T-helper 2 cell (primary cell): ENCODE data around the gene OR51B2.
"Not testable (repeated sequence)": the region's sequence is repeated elsewhere in the genome, so short reads cannot be mapped to it uniquely, and the experiment has no call there.

Source experiments
- DNase-seq, 5 experiments: peaks; one replicate each; pipeline versions ENCODE4 v3.0.0 to v3.0.0-alpha.2; 2012 to 2022
- total RNA-seq, 2 donors: gene quantifications; one replicate each; lab custom pipeline; 2026; lab: John Stamatoyannopoulos, UW

Gene OR51B2, protein sequence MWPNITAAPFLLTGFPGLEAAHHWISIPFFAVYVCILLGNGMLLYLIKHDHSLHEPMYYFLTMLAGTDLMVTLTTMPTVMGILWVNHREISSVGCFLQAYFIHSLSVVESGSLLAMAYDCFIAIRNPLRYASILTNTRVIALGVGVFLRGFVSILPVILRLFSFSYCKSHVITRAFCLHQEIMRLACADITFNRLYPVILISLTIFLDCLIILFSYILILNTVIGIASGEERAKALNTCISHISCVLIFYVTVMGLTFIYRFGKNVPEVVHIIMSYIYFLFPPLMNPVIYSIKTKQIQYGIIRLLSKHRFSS
- 0 reads per million in 2 donors for total RNA-seq

DNA sequence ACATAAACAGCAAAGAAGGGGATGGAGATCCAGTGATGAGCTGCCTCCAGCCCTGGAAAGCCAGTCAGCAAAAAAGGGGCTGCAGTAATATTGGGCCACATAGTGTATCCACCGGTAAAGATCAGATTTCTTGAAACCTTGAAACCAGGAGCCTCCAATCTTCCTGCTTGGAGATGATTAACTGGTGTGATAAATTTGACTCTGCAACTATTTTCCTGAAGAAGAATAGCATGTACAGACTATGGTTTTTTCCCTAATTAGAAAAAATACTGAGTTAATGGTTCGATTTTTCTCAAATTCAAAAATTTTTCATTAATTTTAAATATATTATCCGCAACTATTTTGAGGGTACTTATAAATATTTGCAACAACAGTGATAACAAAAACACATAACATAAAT lies at the start of gene OR51B2:
OR51B2 (minus strand) TSS at position 101 of the 400 bp plus-strand sequence; CDS start at position 101, 0 bp downstream.
- DNase-seq: no peak

GRCh38 chr11:5369789-5370188 lies 45.7 kb upstream of the OR51B2 start:
- DNase-seq: no peak

DNA sequence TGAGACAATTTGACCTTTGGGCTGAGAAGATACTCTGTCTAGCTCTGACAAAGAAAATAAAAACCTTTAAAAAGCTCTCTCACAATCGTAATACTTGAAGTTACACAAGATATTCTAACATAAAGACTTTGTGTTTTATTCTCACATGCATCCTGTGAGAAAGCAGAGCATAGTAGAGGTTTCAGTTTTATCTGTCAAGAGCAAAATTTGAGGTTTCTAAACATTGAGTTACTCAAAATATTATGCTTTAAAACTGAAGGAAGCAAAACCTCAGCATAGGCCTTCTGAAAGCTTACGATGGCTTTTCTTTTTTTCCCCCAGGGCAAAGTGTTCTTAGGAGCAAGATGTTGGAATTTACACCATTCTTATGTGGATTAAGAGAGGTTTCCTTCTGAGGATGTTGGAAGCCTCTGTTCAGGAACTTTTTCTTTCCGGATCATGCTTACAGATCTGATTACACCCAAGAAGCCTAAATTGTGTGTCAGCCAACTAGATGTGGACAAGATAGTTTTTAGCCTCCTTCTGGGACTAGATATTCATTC lies 44.5 kb upstream of the OR51B2 start:
- no peak for DNase-seq

DNA sequence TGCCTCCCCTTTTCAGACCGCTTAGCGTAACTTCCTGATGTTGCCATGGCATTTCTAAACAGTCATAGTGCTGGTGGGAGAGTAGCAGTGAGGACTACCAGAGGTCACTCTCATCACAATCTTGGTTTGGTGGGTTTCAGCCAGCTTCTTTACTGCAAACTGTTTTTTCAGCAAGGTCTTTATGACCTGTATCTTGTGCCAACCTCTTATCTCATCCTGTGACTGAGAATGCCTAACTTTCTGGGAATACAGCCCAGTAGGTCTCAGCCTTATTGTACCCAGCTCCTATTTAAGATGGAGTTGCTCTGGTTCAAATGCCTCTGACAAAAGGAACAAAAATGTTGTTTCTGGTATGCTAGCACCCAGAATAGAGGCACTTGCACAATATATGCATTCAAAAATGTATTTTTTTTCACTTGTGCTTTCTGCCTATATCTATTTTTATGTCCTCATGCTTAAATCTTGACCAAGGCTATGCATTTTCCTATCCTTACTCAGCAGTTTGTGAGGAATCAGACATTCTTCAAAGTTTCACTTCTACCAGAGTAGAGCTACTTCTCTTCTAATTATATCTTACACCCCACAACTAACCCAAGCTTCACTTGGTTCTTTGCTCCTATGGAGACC lies 43.5 kb upstream of the OR51B2 start:
- DNase-seq: no peak

- DNase-seq: no peak
These were observed 42.8 kb upstream of the OR51B2 start for GRCh38 chr11:5366856-5367255.

GRCh38 chr11:5366365-5366764 lies 42.3 kb upstream of the OR51B2 start:
- DNase-seq: not testable (repeated sequence)

DNA sequence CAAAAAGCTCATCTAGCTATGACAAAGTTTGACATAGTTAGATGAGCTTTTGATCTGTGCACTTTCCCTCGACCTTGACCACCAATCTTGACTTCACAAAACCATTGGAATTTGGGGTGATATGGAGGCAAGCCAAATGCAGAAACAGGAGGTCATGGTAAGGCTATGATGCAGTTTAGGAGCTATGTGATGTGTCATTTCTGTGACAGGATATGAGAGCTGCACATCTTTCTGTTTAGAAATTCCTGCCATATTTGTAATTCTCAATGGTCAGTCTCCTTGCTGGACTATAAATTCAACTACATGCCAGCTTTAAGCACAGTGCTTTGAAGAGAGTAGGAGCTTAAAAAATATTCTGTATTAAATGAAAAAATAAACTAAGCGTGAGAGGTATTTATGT lies 40.1 kb upstream of the OR51B2 start:
- no peak for DNase-seq

DNA sequence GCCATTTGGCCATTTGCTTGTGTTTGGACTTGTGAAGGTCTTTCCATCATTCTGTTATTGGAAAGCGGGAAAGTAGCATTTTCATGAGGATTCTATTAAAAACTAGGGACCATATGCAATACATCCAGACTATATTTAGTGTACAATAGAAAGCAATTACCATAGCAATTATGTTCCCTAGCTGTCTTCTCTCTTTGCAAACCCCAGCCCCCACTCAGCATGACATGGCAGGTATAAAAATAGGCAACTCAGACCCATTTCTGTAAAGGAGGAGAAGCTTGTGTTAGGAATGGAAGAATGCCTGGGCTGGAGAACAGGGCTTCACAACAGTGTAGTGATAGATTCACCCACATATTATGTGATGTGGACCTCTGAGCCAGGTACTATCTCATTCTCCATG lies 39.6 kb upstream of the OR51B2 start:
- no peak for DNase-seq

GRCh38 chr11:5362017-5362625 lies 38.0 kb upstream of the OR51B2 start:
- no peak for DNase-seq

DNA sequence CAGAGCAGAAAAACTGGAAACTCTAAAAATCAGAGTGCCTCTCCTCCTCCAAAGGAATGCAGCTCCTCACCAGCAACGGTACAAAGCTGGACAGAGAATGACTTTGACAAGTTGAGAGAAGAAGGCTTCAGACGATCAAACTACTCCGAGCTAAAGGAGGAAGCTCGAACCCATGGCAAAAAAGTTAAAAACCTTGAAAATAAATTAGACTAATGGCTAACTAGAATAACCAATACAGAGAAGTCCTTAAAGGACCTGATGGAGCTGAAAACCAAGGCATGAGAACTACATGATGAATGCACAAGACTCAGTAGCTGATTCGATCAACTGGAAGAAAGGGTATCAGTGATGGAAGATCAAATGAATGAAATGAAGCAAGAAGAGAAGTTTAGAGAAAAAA lies 31.9 kb upstream of the OR51B2 start:
- DNase-seq: not testable (repeated sequence)

GRCh38 chr11:5351208-5351607 lies 27.1 kb upstream of the OR51B2 start, which contains the start of gene OR51B6:
TSS of gene OR51B6 (plus strand) at chr11:5351508. CDS start at chr11:5351508, 0 bp downstream.
- no peak for DNase-seq

GRCh38 chr11:5349550-5349949 lies 25.5 kb upstream of the OR51B2 start:
- DNase-seq: no peak

DNA sequence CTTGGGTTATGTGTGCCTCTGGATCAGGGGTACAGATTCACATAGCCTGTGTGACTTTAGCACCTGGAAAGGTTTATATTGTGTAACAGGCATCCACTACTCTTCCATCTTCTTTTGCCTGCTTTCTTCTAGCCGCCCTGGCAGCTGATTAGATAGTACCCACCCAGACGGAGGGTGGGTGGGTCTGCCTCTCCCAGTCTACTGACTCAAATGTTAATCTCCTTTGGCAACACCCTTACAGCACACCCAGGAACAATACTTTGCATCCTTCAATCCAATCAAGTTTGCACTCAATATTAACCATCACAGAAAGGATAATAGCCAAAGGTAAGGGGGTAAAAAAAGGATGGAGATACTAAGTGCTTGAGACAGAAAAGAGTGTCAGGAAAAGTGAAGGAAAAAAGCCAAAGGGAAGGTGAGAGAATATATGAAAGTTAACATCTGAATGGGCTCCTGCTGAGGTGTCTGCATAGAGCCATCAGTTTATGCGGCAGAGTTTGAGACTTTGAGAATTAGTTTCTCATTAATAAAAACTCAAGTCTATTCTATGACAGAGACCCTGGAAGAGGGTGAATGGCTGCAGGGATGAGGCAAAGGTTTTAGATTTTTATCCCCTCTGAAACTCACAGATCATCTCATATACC lies 24.6 kb upstream of the OR51B2 start:
- no peak for DNase-seq

DNA sequence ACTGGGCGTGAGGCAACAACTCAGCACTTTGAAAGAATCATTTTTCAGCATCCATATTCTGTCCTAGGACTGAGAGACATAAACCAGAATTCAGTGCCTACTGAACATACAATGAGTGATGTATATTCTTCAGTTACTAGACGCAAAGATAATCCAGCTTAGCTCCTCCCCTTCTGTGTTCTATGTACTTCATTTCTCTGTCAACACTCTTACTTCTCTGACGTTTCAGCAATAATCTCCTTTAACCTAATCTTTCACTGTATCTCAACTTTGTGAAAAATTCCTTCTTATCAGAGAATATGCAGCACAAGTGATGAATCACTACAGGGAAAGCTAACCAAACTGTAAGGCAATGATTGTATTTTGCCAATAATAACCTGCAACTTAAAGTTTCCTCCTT lies 21.7 kb upstream of the OR51B2 start:
- DNase-seq: no peak

- DNase-seq: no peak
These were observed 19.6 kb upstream of the OR51B2 start, which contains the start of gene OR51B5 for GRCh38 chr11:5343474-5344335. TSS of gene OR51B5 (minus strand) at chr11:5343524. CDS start at chr11:5343524, 0 bp downstream.

DNA sequence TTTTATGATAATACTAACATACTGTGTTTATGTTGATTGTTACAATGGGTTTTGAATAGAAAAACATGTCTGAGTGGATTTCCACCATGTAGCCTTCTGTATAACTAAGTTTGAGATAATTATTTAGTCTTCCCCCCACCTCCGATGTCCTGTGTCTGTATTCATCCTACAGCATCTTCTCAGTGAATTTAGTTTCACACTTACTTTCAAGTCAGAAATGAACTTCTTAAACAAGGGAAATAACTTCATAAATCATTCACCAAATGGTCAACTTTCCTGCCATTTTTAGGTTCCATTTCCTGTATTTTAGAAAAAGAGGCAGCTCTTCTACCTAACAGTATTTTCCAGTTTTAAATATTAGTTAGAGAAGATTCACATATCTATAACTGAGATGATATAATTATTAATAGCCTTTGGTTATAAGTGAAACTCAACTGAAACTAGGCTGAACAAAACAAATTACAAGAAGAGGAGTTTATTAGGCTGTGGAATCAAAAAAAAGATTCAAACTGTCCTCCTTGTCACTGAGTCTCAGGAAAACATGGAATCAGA lies 15.8 kb upstream of the OR51B2 start:
- DNase-seq: no peak

GRCh38 chr11:5337253-5337652 lies 13.2 kb upstream of the OR51B2 start:
- not testable (repeated sequence) for DNase-seq

GRCh38 chr11:5336331-5336730 lies 12.2 kb upstream of the OR51B2 start:
- no peak for DNase-seq

DNA sequence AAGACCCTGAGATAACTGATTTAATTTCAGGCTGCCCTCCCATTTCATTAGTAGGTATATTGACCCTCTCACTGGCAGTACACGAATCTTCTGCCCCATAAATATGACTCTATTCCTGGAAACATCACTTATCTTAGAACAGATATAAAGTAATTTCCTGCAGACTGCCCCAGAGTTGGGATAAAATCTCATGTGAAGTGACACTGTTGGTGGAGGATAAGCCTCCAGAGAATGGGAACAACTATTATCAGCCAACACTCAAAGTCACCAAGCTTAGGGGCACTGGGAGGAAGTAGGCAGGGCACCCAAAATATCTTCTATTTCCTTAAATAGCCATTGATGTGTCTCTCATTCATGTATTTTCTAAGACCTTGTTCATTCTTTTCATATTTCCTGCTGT lies 11.1 kb upstream of the OR51B2 start:
- no peak for DNase-seq

DNA sequence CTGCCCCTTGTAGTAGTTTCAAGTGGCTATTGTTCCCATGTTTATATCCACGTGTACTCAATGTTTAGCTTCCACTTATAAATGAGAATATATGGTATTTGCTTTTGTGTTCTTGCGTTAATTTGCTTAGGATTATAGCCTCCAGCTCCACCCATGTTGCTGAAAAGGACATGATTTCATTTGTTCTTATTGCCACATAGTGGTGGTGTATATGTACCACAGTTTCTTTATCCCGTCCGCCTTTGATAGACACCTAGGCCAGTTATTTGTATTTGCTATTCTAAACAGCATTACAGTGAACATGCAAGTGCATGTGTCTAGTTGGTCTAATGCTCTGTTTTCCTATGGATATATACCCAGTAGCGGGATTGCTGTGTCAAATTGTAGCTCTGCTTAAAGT lies 6.8 kb downstream of the OR51B2 start:
- no peak for DNase-seq

- not testable (repeated sequence) for DNase-seq
These were observed 10.6 kb downstream of the OR51B2 start for GRCh38 chr11:5313326-5314023.
